Muscle of back (tissue), 11 donors: Measurements from ENCODE around the gene GCLC. TPM values are rescaled to one million over a fixed set of nuclear protein-coding genes. Genes with fewer than 3 reads are reported as not detected.

Experiments
- DNase-seq, 3 donors: peaks; one replicate each; pipeline versions ENCODE4 v3.0.0 to v3.0.0-alpha.2; 2013
- polyA plus RNA-seq, 10 donors: library from polyadenylated mRNA; unstranded; fragments of 120-200 nt; gene quantifications; one replicate each; pipeline ENCODE4 v1.2.1, GENCODE V29; 2013; ENCODE audit not compliant: insufficient read length in 10 of 10

Gene GCLC
- polyA plus RNA-seq, 10 donors, result 6.6 to 12.0 (median 8.5) TPM

- DNase-seq, result no peak
These were observed 89.2 kb downstream of the GCLC start for GRCh38 chr6:53455678-53456077.

DNA sequence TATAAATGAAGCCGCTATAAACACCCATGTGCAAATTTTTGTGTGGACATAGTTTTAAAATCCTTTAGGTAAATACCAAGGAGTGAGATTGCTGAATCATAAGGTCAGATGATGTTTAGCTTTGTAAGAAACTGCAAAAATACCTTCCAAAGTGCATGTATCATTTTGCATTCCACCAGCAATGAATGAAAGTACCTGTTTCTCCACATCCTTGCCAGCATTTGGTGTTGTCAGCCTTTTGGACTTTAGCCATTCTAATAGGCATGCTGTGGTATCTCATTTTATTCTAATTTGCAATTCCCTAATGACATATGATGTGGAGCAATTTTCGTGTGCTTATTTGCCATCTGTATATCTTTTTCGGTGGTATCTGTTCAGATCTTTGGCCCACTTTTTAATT, 93.7 kb downstream of the GCLC start:
- no peak for DNase-seq

DNA sequence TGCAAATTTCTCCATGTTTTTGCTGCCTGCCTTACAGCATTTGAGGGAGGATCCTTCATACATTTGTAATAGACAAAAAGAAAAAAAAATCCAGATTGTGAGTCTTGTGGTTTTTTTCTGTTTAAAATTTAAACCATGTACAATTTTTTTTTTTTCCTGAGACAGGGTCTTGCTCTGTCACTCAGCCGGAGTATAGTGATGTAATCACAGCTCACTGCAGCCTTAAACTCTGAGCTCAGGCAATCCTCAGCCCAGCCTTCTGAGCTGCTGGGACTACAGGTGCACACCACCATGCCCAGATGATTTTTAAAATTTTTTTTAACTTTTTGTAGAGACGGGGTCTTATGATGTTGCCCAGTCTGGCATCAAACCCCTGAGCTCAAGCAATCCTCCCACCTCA, 97.0 kb downstream of the GCLC start:
- no peak for DNase-seq

Other genes with a start within 250 kb of the GCLC start
- gene ELOVL5, start 196.2 kb downstream of the GCLC start, polyA plus RNA-seq, result 10 to 100 TPM; 29.5 to 58.5 (median 38.2) TPM
- gene KLHL31, start 120.7 kb upstream of the GCLC start, polyA plus RNA-seq, result 10 to 100 TPM; 33.0 to 79.0 (median 60.2) TPM
- 10 to 100 TPM in 2 of 10 donors, 1 to 10 TPM in 8; 6.3 to 11.2 (median 8.1) TPM for gene LRRC1, start 249.9 kb upstream of the GCLC start, polyA plus RNA-seq